Endothelial cell of umbilical vein (primary cell): Measurements from ENCODE around the gene ATG4D. TPM values are rescaled to one million over a fixed set of nuclear protein-coding genes. Genes with fewer than 3 reads are reported as not detected.

Experiments
- BruUV-seq: library from RNA; stranded (reverse); fragments of 400-500 nt; replicated peaks from 2 replicates; lab custom pipeline; 2021; lab: Mats Ljungman, UMichigan
- CTCF ChIA-PET: fragments of 300-600, 350-600 bp; sonication (Branson Sonifier 250); formaldehyde crosslinking; loops from one replicate; lab custom pipeline; 2021; ENCODE audit warnings: antibody characterized with exemption, inconsistent platforms; lab: Charles Lee
- POLR2A ChIA-PET: fragments of 300-600, 350-600 bp; sonication (Branson Sonifier 250); formaldehyde crosslinking; loops from one replicate; lab custom pipeline; 2021; ENCODE audit warnings: antibody characterized with exemption, inconsistent platforms; lab: Charles Lee
- DNase-seq: peaks from one replicate; pipeline ENCODE4 v3.0.0-alpha.2; 2011; ENCODE audit warnings: low read depth, low spot score
- FAIRE-seq: peaks from 2 replicates; lab custom pipeline; 2011; peaks lifted over from hg19 to GRCh38; lab: Jason Lieb, UNC
- H2AFZ ChIP-seq: 2 replicates; pipeline ENCODE4 v1.6.0; 2012; ENCODE audit warnings: low read depth, low read length, control low read depth, inconsistent platforms
- H3K27ac ChIP-seq: 2 replicates; pipeline ENCODE4 v1.5.1; 2011; ENCODE audit warnings: low read depth, mild to moderate bottlenecking, control low read depth, low read length, moderate library complexity; ENCODE audit not compliant: insufficient read depth
- H3K27me3 ChIP-seq, 2 experiments: 2 replicates each; pipeline versions ENCODE4 v1.6.0 to v1.6.1; 2011; ENCODE audit warnings: low read length in 2 of 2, mixed read lengths in 1 of 2; ENCODE audit not compliant: control insufficient read depth in 2 of 2, insufficient read depth in 2 of 2
- H3K36me3 ChIP-seq, 2 experiments: 2 replicates in 1 of 2; 3 replicates in 1 of 2; pipeline ENCODE4 v1.5.1; 2011; ENCODE audit warnings: low read length in 2 of 2, mild to moderate bottlenecking in 1 of 2, moderate library complexity in 1 of 2; ENCODE audit not compliant: control insufficient read depth in 2 of 2, insufficient read depth in 2 of 2; ENCODE audit errors: extremely low read depth in 1 of 2
- H3K4me1 ChIP-seq: 3 replicates; pipeline ENCODE4 v1.5.1; 2011; ENCODE audit warnings: mild to moderate bottlenecking, low read length; ENCODE audit not compliant: control insufficient read depth, insufficient read depth; ENCODE audit errors: extremely low read depth
- H3K4me2 ChIP-seq: 2 replicates; pipeline ENCODE4 v1.6.1; 2011; ENCODE audit warnings: low read length, control low read depth, mixed read lengths; ENCODE audit not compliant: insufficient read depth
- H3K4me3 ChIP-seq, 3 experiments: fragments of 200-600 bp in 1 of 3; sonication (generic), shearing (Covaris generic) in 1 of 3; replicated peaks in 1 of 3; 2 replicates each; pipeline ENCODE4 v1.5.1; 2011 to 2016; ENCODE audit warnings: control low read depth in 3 of 3, low read length in 3 of 3, mild to moderate bottlenecking in 2 of 3, inconsistent platforms in 1 of 3, low read depth in 1 of 3, moderate library complexity in 1 of 3; ENCODE audit not compliant: insufficient read depth in 1 of 3
- H3K79me2 ChIP-seq: 2 replicates; pipeline ENCODE4 v1.6.0; 2012; ENCODE audit warnings: low read length, inconsistent platforms; ENCODE audit not compliant: control insufficient read depth, insufficient read depth
- H3K9ac ChIP-seq: replicated peaks from 2 replicates; pipeline ENCODE3; 2011; ENCODE audit warnings: low read length, control low read depth; ENCODE audit not compliant: insufficient read depth; ENCODE audit errors: extremely low read depth
- H3K9me1 ChIP-seq: replicated peaks from 3 replicates; pipeline ENCODE4 v1.6.0; 2011; ENCODE audit warnings: mild to moderate bottlenecking, low read length; ENCODE audit not compliant: control insufficient read depth, insufficient read depth; ENCODE audit errors: extremely low read depth
- H3K9me3 ChIP-seq: replicated peaks from 2 replicates; pipeline ENCODE4 v1.5.1; 2012; ENCODE audit warnings: low read length, inconsistent platforms; ENCODE audit not compliant: control insufficient read depth, insufficient read depth
- H4K20me1 ChIP-seq: replicated peaks from 2 replicates; pipeline ENCODE3; 2011; ENCODE audit warnings: mild to moderate bottlenecking, low read length; ENCODE audit not compliant: control insufficient read depth, insufficient read depth; ENCODE audit errors: extremely low read depth
- EZH2 ChIP-seq: IDR thresholded peaks from 2 replicates; pipeline ENCODE4 v1.6.1; 2012; ENCODE audit warnings: borderline replicate concordance, low read depth, mild to moderate bottlenecking, moderate library complexity, low read length, inconsistent platforms; ENCODE audit not compliant: severe bottlenecking
- FOS ChIP-seq: IDR thresholded peaks from 2 replicates; pipeline ENCODE4 v1.6.1; 2011; ENCODE audit warnings: mild to moderate bottlenecking, low read length, moderate library complexity, borderline replicate concordance; ENCODE audit not compliant: insufficient read depth
- GATA2 ChIP-seq: IDR thresholded peaks from 2 replicates; pipeline ENCODE4 v1.7.0; 2011; ENCODE audit warnings: low read depth, mild to moderate bottlenecking, moderate library complexity, mixed read lengths, low read length; ENCODE audit not compliant: insufficient read length, insufficient read depth
- JUN ChIP-seq: IDR thresholded peaks from 2 replicates; pipeline ENCODE4 v1.6.1; 2011; ENCODE audit warnings: borderline replicate concordance, low read depth; ENCODE audit not compliant: insufficient read length, insufficient read depth
- MYC ChIP-seq: IDR thresholded peaks from one replicate; pipeline ENCODE4 v1.6.1; 2011; ENCODE audit warnings: mild to moderate bottlenecking, low read depth, low read length
- POLR2A ChIP-seq: IDR thresholded peaks from 2 replicates; pipeline ENCODE4 v1.6.1; 2012; ENCODE audit warnings: low read depth, mild to moderate bottlenecking, control low read depth, low read length
- POLR2AphosphoS5 ChIP-seq: IDR thresholded peaks from 2 replicates; pipeline ENCODE4 v1.6.1; 2012; ENCODE audit warnings: low read depth, mild to moderate bottlenecking, control low read depth, low read length, moderate library complexity; ENCODE audit not compliant: insufficient read depth
- dilution Hi-C: fragments of 300-500 bp; cut with MboI; formaldehyde crosslinking; loops from one replicate; pipeline ENCODE4 v1.15.0; 2019; ENCODE audit warnings: low sequenced_read_pairs; ENCODE audit not compliant: extremely low pct_ligation_motif_present
- intact Hi-C: fragments of 100-400 bp; cut with micrococcal nuclease; formaldehyde crosslinking; loops from one replicate; pipeline ENCODE4 v1.10.0; 2022
- polyA plus RNA-seq, 4 experiments: library from polyadenylated mRNA; depleted of rRNA in 3 of 4; stranded (reverse) in 3 of 4; unstranded in 1 of 4; fragments of >200 nt; gene quantifications; 2 replicates each; pipeline versions ENCODE4 v1.2.1 to v1.2.3, GENCODE V29; 2011 to 2012; ENCODE audit warnings: missing spikeins in 1 of 4
- total RNA-seq: library from RNA; stranded (reverse); gene quantifications from 2 replicates; pipeline ENCODE4 v1.2.3, GENCODE V29; 2021
- TF ChIP-seq, protein P1 (sequence below): IDR thresholded peaks from 2 replicates; pipeline ENCODE4 v1.6.1; 2011; ENCODE audit not compliant: insufficient read depth, insufficient read length
- TF ChIP-seq, protein P2 (sequence below), 2 donors: IDR thresholded peaks; 1 replicate in 1 of 2; 2 replicates in 1 of 2; pipeline ENCODE4 v1.5.1; 2011; ENCODE audit warnings: low read length in 2 of 2, mild to moderate bottlenecking in 2 of 2, moderate library complexity in 2 of 2, control low read depth in 1 of 2, inconsistent platforms in 1 of 2, low read depth in 1 of 2; ENCODE audit not compliant: insufficient read depth in 1 of 2; ENCODE audit errors: extremely low read depth in 1 of 2

ATG4D gene
- total and polyA plus RNA-seq, 2 donors (not counting 3 experiments of a cell fraction or from before 2014, with no cell fraction given), result 19.8 to 24.9 TPM

DNA sequence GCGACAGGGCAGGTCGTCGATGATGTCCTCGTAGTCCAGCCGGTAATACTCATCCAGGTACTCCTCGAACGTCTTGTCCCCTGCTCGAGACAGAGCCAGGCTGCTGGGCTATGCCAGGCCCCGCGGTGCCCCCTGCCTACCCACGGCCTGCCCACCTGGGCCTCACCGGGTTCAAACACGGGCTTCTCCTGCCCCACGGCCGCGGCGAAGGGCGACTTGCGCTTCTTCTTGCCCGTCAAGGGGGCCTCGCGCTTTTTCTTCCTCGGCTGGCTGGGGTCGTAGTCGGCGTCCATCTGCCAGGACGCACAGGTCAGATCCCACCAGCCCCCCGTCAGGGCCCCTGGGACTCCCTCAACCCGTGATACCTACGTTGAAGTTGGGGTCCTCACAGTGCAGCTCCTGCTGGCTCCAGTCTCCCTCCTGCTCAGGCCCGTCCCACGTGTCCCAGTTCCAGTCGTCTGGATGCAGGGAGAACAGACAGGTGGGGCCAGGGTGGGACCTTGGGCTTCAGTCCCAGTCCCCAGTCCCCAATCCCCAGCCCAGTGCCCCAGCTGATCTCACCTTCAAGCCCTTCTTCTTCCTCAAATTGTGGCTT lies 14.0 kb downstream of the ATG4D start:
- ChIA-PET CTCF (interaction anchor here (1.3 kb wide), 1 partner anchor 74 kb away, joined by 3 read pairs; no protein-coding TSS in a partner anchor), POLR2A (no interaction called here)
- FAIRE-seq, result no peak
- H3K4me3 ChIP-seq, result no peak overlapping the region
- no peak overlapping the region for H3K4me2 ChIP-seq
- intact Hi-C loops, result no loop called here
- H3K9me1 ChIP-seq, result no peaks in the 10 kb centered on the region
- TF ChIP-seq, protein P1, sequence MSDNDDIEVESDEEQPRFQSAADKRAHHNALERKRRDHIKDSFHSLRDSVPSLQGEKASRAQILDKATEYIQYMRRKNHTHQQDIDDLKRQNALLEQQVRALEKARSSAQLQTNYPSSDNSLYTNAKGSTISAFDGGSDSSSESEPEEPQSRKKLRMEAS, result no peak
- no peak for TF ChIP-seq EZH2
- no peak for TF ChIP-seq POLR2AphosphoS5
- TF ChIP-seq GATA2, result no peak
- TF ChIP-seq JUN, result no peak
- TF ChIP-seq MYC, result no peak
- TF ChIP-seq POLR2A, result no peak
- TF ChIP-seq FOS, result no peak
- TF ChIP-seq, protein P2, sequence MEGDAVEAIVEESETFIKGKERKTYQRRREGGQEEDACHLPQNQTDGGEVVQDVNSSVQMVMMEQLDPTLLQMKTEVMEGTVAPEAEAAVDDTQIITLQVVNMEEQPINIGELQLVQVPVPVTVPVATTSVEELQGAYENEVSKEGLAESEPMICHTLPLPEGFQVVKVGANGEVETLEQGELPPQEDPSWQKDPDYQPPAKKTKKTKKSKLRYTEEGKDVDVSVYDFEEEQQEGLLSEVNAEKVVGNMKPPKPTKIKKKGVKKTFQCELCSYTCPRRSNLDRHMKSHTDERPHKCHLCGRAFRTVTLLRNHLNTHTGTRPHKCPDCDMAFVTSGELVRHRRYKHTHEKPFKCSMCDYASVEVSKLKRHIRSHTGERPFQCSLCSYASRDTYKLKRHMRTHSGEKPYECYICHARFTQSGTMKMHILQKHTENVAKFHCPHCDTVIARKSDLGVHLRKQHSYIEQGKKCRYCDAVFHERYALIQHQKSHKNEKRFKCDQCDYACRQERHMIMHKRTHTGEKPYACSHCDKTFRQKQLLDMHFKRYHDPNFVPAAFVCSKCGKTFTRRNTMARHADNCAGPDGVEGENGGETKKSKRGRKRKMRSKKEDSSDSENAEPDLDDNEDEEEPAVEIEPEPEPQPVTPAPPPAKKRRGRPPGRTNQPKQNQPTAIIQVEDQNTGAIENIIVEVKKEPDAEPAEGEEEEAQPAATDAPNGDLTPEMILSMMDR (IDR thresholded peaks at IDR 0.05; ENCODE audit: extremely low read depth in 1 of 2, insufficient read depth in 1 of 2, low read depth in 1 of 2, low read length in 2 of 2), result no peak
- H3K9me3 ChIP-seq, result no peaks in the 10 kb centered on the region
- no peak overlapping the region for H3K9ac ChIP-seq
- H3K27ac ChIP-seq, result no peak overlapping the region
- no peak for DNase-seq
- BruUV-seq, result no TSS peak
- H3K27me3 ChIP-seq, result no peaks in the 10 kb centered on the region
- H3K79me2 ChIP-seq, result no peaks in the 10 kb centered on the region
- H4K20me1 ChIP-seq, result no peaks in the 10 kb centered on the region
- H3K4me1 ChIP-seq, result no peaks in the 10 kb centered on the region
- peaks cover 7 to 35% of the 10 kb centered on the region in 2 experiments for H3K36me3 ChIP-seq
- dilution Hi-C loops, result no loop called here
- no peak overlapping the region for H2AFZ ChIP-seq
